Liver (tissue), 9 donors: ENCODE data around the gene POMT1. TPM values are rescaled to one million over a fixed set of nuclear protein-coding genes. Genes with fewer than 3 reads are reported as not detected.

ENCODE experiments used
- DNase-seq: peaks from one replicate; pipeline ENCODE4 v3.0.0-alpha.2; 2017; ENCODE audit warnings: low spot score
- H3K27ac ChIP-seq, 2 donors: one replicate each; pipeline ENCODE4 v1.7.0; 2013; ENCODE audit warnings: inconsistent platforms in 2 of 2, low read length in 2 of 2, control low read depth in 1 of 2, low read depth in 1 of 2, mild to moderate bottlenecking in 1 of 2
- H3K27me3 ChIP-seq, 4 donors: one replicate each; pipeline versions ENCODE4 v1.6.1 to v1.7.0; 2013; ENCODE audit warnings: low read length in 3 of 4, inconsistent platforms in 1 of 4, mild to moderate bottlenecking in 1 of 4, moderate library complexity in 1 of 4; ENCODE audit not compliant: control insufficient read depth in 4 of 4, insufficient read depth in 4 of 4
- H3K36me3 ChIP-seq, 4 donors: one replicate each; pipeline versions ENCODE4 v1.6.1 to v1.7.0; 2013; ENCODE audit warnings: low read length in 3 of 4, mild to moderate bottlenecking in 3 of 4, low read depth in 1 of 4, moderate library complexity in 1 of 4; ENCODE audit not compliant: control insufficient read depth in 4 of 4, insufficient read depth in 3 of 4
- H3K4me1 ChIP-seq, 4 donors: one replicate each; pipeline versions ENCODE4 v1.6.1 to v1.7.0; 2013; ENCODE audit warnings: low read length in 3 of 4, mild to moderate bottlenecking in 3 of 4, moderate library complexity in 1 of 4; ENCODE audit not compliant: control insufficient read depth in 4 of 4, insufficient read depth in 4 of 4
- H3K4me3 ChIP-seq, 3 donors: one replicate each; pipeline versions ENCODE4 v1.6.1 to v1.7.0; 2013; ENCODE audit warnings: low read length in 3 of 3, control low read depth in 1 of 3, low read depth in 1 of 3, mild to moderate bottlenecking in 1 of 3
- H3K9ac ChIP-seq, 2 donors: one replicate each; pipeline ENCODE4 v1.7.0; 2013; ENCODE audit warnings: low read length in 2 of 2, mild to moderate bottlenecking in 2 of 2, moderate library complexity in 2 of 2, control low read depth in 1 of 2, low read depth in 1 of 2
- H3K9me3 ChIP-seq, 4 donors: one replicate each; pipeline versions ENCODE4 v1.6.1 to v1.7.0; 2013; ENCODE audit warnings: low read length in 3 of 4; ENCODE audit not compliant: control insufficient read depth in 4 of 4
- ATF3 ChIP-seq: IDR thresholded peaks from 2 replicates; pipeline ENCODE4 v1.6.1; 2016; ENCODE audit warnings: antibody characterized with exemption
- CTCF ChIP-seq: fragments of 150-350 bp; IDR thresholded peaks from 2 replicates; pipeline ENCODE4 v1.5.1; 2017; ENCODE audit warnings: improper control_type of control experiment, low read depth, low read length; ENCODE audit not compliant: missing input control
- EGR1 ChIP-seq, 2 donors: IDR thresholded peaks; 2 replicates each; pipeline ENCODE4 v1.6.1; 2016 to 2018; ENCODE audit warnings: antibody characterized with exemption in 2 of 2, low read depth in 2 of 2
- FOXA1 ChIP-seq: IDR thresholded peaks from 2 replicates; pipeline ENCODE4 v1.6.1; 2016; ENCODE audit warnings: antibody characterized with exemption
- FOXA2 ChIP-seq: IDR thresholded peaks from 2 replicates; pipeline ENCODE4 v1.6.1; 2016; ENCODE audit warnings: antibody characterized with exemption
- GABPA ChIP-seq, 2 donors: IDR thresholded peaks in 1 of 2; conservative IDR thresholded peaks in 1 of 2; 2 replicates each; pipeline ENCODE4 v1.6.1; 2016; ENCODE audit warnings: antibody characterized with exemption in 2 of 2, mild to moderate bottlenecking in 1 of 2, moderate library complexity in 1 of 2
- HNF4A ChIP-seq, 2 donors: conservative IDR thresholded peaks; 2 replicates each; pipeline ENCODE4 v1.6.1; 2016; ENCODE audit warnings: antibody characterized with exemption in 2 of 2, mild to moderate bottlenecking in 2 of 2
- HNF4G ChIP-seq: IDR thresholded peaks from 2 replicates; pipeline ENCODE4 v1.6.1; 2016; ENCODE audit warnings: antibody characterized with exemption
- NR2F2 ChIP-seq: IDR thresholded peaks from 2 replicates; pipeline ENCODE4 v1.6.1; 2016; ENCODE audit warnings: antibody characterized with exemption
- RAD21 ChIP-seq, 2 donors: IDR thresholded peaks; 2 replicates each; pipeline ENCODE4 v1.6.1; 2016; ENCODE audit warnings: antibody characterized with exemption in 2 of 2, mild to moderate bottlenecking in 2 of 2
- RXRA ChIP-seq, 2 donors: IDR thresholded peaks; 2 replicates each; pipeline ENCODE4 v1.6.1; 2017 to 2018; ENCODE audit warnings: antibody characterized with exemption in 2 of 2, mild to moderate bottlenecking in 1 of 2
- SP1 ChIP-seq: IDR thresholded peaks from 2 replicates; pipeline ENCODE4 v1.6.1; 2018; ENCODE audit warnings: antibody characterized with exemption, mild to moderate bottlenecking
- TAF1 ChIP-seq: conservative IDR thresholded peaks from 2 replicates; pipeline ENCODE4 v1.6.1; 2016; ENCODE audit warnings: antibody characterized with exemption, mild to moderate bottlenecking
- YY1 ChIP-seq: IDR thresholded peaks from 2 replicates; pipeline ENCODE4 v1.6.1; 2016; ENCODE audit warnings: antibody characterized with exemption, mild to moderate bottlenecking
- ZBTB33 ChIP-seq: IDR thresholded peaks from 2 replicates; pipeline ENCODE4 v1.6.1; 2016; ENCODE audit warnings: antibody characterized with exemption
- WGBS: extraction: QIAGEN DNeasy Blood & Tissue Kit; methylation state at CpG from one replicate; pipeline ENCODE4 v1.1.7; 2013; 5-methylcytosine and 5-hydroxymethylcytosine counted together
- polyA plus RNA-seq, 2 donors: library from polyadenylated mRNA; stranded (reverse) in 1 of 2; unstranded in 1 of 2; fragments of 200-250 nt in 1 of 2; fragments of >200 nt in 1 of 2; fragmentation: Nextera tagmentation in 1 of 2; extraction: Ambion mirVana in 1 of 2; gene quantifications; one replicate each; pipeline versions ENCODE4 v1.2.1 to v1.2.3, GENCODE V29; 2013 to 2015
- total RNA-seq, 2 donors: library from RNA; depleted of rRNA; stranded (reverse); fragments of >200 nt; gene quantifications; one replicate each; pipeline ENCODE4 v1.2.3, GENCODE V29; 2014
- TF ChIP-seq, protein P1 (sequence below): IDR thresholded peaks from 2 replicates; pipeline ENCODE4 v1.6.1; 2016; ENCODE audit warnings: antibody characterized with exemption
- TF ChIP-seq, protein P2 (sequence below): IDR thresholded peaks from 2 replicates; pipeline ENCODE4 v1.6.1; 2016; ENCODE audit warnings: antibody characterized with exemption, mild to moderate bottlenecking
- donor health status: healthy.
- donor health status: healthy.
- donor health status: healthy.
- donor health status: healthy.
- donor health status: healthy.

Gene POMT1
- total and polyA plus RNA-seq, 4 donors: 11.2 to 14.2 (median 11.6) TPM

- Histone ChIP-seq H3K36me3 (peaks cover 0 to 12% (median 0%) of the 10 kb centered on the region in 4 donors), H3K4me1 (no peaks in the 10 kb centered on the region), H3K27me3 (no peaks in the 10 kb centered on the region), H3K9me3 (peaks cover 0 to 3% (median 0%) of the 10 kb centered on the region in 4 donors), H3K4me3 (no peak overlapping the region), H3K9ac (no peak overlapping the region), H3K27ac (no peak overlapping the region)
- TF ChIP-seq ZBTB33 (no peak), YY1 (no peak), SP1 (no peak), GABPA (IDR thresholded peaks at IDR 0.05 in 1 of 2, conservative IDR thresholded peaks at IDR 0.05 in 1 of 2) (no peak), FOXA1 (no peak), RXRA (IDR thresholded peaks at IDR 0.05) (no peak), CTCF (peak; percentile 22), FOXA2 (no peak), ATF3 (no peak), TAF1 (no peak), EGR1 (IDR thresholded peaks at IDR 0.05; ENCODE audit: low read depth in 2 of 2) (no peak), RAD21 (IDR thresholded peaks at IDR 0.05) (peak; percentile 63), HNF4A (conservative IDR thresholded peaks at IDR 0.05) (no peak), HNF4G (no peak)
- TF ChIP-seq, protein P1, sequence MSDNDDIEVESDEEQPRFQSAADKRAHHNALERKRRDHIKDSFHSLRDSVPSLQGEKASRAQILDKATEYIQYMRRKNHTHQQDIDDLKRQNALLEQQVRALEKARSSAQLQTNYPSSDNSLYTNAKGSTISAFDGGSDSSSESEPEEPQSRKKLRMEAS: no peak
- no peak for DNase-seq
- WGBS: 81% methylated on average over 1 of the region's 1 CpG
These were observed 56.8 kb downstream of the POMT1 start for GRCh38 chr9:131559421-131560000.

DNA sequence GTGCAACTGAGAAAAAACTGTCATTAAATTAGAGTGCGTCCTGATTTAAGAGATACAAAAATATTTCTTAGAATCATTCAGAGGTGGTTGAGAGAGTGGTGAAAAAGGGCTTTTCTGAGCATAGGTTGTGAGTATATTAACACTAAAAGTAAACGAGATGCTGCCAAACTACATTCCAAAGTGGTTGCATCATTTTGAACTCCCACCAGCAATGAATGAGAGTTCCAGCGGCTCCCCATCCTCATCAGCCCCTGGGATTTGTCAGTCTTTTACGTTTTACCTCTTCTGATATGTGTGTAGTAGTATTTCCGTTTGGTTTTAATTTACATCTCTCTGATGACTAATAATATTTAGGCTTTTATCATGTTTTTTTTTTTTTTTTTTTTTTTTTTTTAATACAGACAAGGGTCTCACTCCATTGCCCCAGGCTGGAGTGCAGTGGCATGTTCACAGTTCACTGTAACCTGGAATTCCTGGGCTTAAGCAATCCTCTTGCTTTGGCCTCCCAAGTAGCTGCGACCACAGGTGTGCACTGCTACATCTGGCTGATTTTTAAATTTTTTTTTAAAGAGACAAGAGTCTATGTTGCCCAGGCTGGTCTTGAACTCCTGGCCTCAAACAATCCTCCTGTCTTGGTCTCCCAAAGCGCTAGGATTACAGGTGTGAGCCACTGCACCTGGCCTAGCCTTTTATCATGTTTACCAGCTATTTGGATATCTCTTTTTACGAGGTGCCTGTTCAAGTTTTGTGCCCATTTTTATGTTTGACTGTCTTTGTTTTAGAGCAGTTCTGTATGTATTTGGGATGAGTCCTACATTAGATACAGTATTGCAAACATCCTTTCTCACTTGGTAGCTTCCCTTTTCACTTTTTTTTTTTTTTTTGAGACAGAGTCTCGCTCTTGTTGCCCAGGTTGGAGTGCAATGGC, 59.6 kb downstream of the POMT1 start:
- Histone ChIP-seq H3K27ac (no peak overlapping the region), H3K36me3 (peaks cover 0 to 12% (median 0%) of the 10 kb centered on the region in 4 donors), H3K27me3 (no peaks in the 10 kb centered on the region), H3K4me3 (no peak overlapping the region), H3K9me3 (peaks cover 0 to 3% (median 0%) of the 10 kb centered on the region in 4 donors), H3K9ac (no peak overlapping the region), H3K4me1 (no peaks in the 10 kb centered on the region)
- DNase-seq: no peak
- WGBS: 74% methylated on average over 9 of the region's 9 CpGs
- TF ChIP-seq FOXA2 (no peak), EGR1 (IDR thresholded peaks at IDR 0.05; ENCODE audit: low read depth in 2 of 2) (no peak), NR2F2 (no peak), CTCF (no peak), HNF4G (no peak), HNF4A (conservative IDR thresholded peaks at IDR 0.05) (no peak), YY1 (no peak), GABPA (IDR thresholded peaks at IDR 0.05 in 1 of 2, conservative IDR thresholded peaks at IDR 0.05 in 1 of 2) (no peak), TAF1 (no peak), ATF3 (no peak)
- TF ChIP-seq, protein P2, sequence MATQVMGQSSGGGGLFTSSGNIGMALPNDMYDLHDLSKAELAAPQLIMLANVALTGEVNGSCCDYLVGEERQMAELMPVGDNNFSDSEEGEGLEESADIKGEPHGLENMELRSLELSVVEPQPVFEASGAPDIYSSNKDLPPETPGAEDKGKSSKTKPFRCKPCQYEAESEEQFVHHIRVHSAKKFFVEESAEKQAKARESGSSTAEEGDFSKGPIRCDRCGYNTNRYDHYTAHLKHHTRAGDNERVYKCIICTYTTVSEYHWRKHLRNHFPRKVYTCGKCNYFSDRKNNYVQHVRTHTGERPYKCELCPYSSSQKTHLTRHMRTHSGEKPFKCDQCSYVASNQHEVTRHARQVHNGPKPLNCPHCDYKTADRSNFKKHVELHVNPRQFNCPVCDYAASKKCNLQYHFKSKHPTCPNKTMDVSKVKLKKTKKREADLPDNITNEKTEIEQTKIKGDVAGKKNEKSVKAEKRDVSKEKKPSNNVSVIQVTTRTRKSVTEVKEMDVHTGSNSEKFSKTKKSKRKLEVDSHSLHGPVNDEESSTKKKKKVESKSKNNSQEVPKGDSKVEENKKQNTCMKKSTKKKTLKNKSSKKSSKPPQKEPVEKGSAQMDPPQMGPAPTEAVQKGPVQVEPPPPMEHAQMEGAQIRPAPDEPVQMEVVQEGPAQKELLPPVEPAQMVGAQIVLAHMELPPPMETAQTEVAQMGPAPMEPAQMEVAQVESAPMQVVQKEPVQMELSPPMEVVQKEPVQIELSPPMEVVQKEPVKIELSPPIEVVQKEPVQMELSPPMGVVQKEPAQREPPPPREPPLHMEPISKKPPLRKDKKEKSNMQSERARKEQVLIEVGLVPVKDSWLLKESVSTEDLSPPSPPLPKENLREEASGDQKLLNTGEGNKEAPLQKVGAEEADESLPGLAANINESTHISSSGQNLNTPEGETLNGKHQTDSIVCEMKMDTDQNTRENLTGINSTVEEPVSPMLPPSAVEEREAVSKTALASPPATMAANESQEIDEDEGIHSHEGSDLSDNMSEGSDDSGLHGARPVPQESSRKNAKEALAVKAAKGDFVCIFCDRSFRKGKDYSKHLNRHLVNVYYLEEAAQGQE: no peak
- TF ChIP-seq, protein P1: no peak
